Hematopoietic multipotent progenitor cell treated with erythropoietin and hydrocortisone succinate and interleukin-3 and kit ligand, for 17 days (in vitro differentiated cells): ENCODE measurements around the gene UBE3C.
A peak's percentile ranks its signal among the peaks of the same experiment; 100 is the strongest.
"Not testable (repeated sequence)": the region's sequence is repeated elsewhere in the genome, so short reads cannot be mapped to it uniquely, and the experiment has no call there.

Source experiments
- DNase-seq: peaks from one replicate; pipeline ENCODE4 v3.0.0-alpha.2; 2015; ENCODE audit warnings: low spot score

The UBE3C gene

GRCh38 chr7:157138424-157139110 lies at the start of gene UBE3C:
Gene UBE3C, plus strand, starts transcription at chr7:157138926. Its CDS starts 347 bp downstream, at chr7:157139273.
- DNase-seq: peak; percentile 91

GRCh38 chr7:157089100-157089610 lies 49.6 kb upstream of the UBE3C start:
- no peak for DNase-seq

- no peak for DNase-seq
Measured at GRCh38 chr7:157090485-157091165, 48.1 kb upstream of the UBE3C start.

GRCh38 chr7:157096286-157097055 lies 42.3 kb upstream of the UBE3C start:
- DNase-seq: no peak

GRCh38 chr7:157097056-157097329 lies 41.7 kb upstream of the UBE3C start:
- no peak for DNase-seq

- DNase-seq: no peak
Measured at GRCh38 chr7:157097569-157097968, 41.2 kb upstream of the UBE3C start.

- not testable (repeated sequence) for DNase-seq
Measured at GRCh38 chr7:157100005-157100404, 38.7 kb upstream of the UBE3C start.

GRCh38 chr7:157103641-157104040 lies 35.1 kb upstream of the UBE3C start:
- DNase-seq: not testable (repeated sequence)

- no peak for DNase-seq
Measured at GRCh38 chr7:157111311-157111710, 27.4 kb upstream of the UBE3C start.

- DNase-seq: no peak
Measured at GRCh38 chr7:157112706-157113105, 26.0 kb upstream of the UBE3C start.

GRCh38 chr7:157113607-157114006 lies 25.1 kb upstream of the UBE3C start:
- no peak for DNase-seq

GRCh38 chr7:157116762-157117161 lies 22.0 kb upstream of the UBE3C start:
- no peak for DNase-seq

- no peak for DNase-seq
Measured at GRCh38 chr7:157117796-157118195, 20.9 kb upstream of the UBE3C start.

GRCh38 chr7:157120181-157120580 lies 18.5 kb upstream of the UBE3C start:
- DNase-seq: no peak

- no peak for DNase-seq
Measured at GRCh38 chr7:157121184-157121715, 17.5 kb upstream of the UBE3C start.

GRCh38 chr7:157122800-157123495 lies 15.8 kb upstream of the UBE3C start:
- DNase-seq: no peak

GRCh38 chr7:157124690-157125089 lies 14.0 kb upstream of the UBE3C start:
- no peak for DNase-seq

GRCh38 chr7:157125376-157126223 lies 13.1 kb upstream of the UBE3C start:
- DNase-seq: no peak

- no peak for DNase-seq
Measured at GRCh38 chr7:157126921-157127320, 11.8 kb upstream of the UBE3C start.

GRCh38 chr7:157129200-157129599 lies 9.5 kb upstream of the UBE3C start:
- no peak for DNase-seq

- DNase-seq: no peak
Measured at GRCh38 chr7:157129907-157130460, 8.7 kb upstream of the UBE3C start.
